Testis (tissue), 3 donors: ENCODE measurements around the gene NUDT2. TPM values are rescaled to one million over a fixed set of nuclear protein-coding genes. Genes with fewer than 3 reads are reported as not detected.

Experiments
- DNase-seq: peaks from one replicate; pipeline ENCODE4 v3.0.0-alpha.2; 2019
- H3K27ac ChIP-seq, 2 donors: fragments of 200-600 bp; sonication (generic); one replicate each; pipeline ENCODE4 v1.5.1; 2019
- H3K27me3 ChIP-seq: fragments of 200-600 bp; sonication (generic); one replicate; pipeline ENCODE4 v1.5.1; 2019
- H3K36me3 ChIP-seq: fragments of 200-600 bp; sonication (generic); one replicate; pipeline ENCODE4 v1.5.1; 2017; ENCODE audit warnings: low read depth; ENCODE audit errors: missing control alignments
- H3K4me1 ChIP-seq: fragments of 200-600 bp; sonication (generic); one replicate; pipeline ENCODE4 v1.5.1; 2019
- H3K4me3 ChIP-seq, 2 donors: fragments of 200-600 bp; sonication (generic); one replicate each; pipeline ENCODE4 v1.5.1; 2017 to 2019
- H3K9me3 ChIP-seq: fragments of 200-600 bp; sonication (generic); one replicate; pipeline ENCODE4 v1.5.1; 2017
- POLR2A ChIP-seq: fragments of 450-650 bp; IDR thresholded peaks from one replicate; pipeline ENCODE4 v1.6.1; 2017; ENCODE audit warnings: antibody characterized with exemption, mild to moderate bottlenecking, moderate library complexity
- WGBS, 2 donors: methylation state at CpG; one replicate each; pipeline ENCODE4 v1.1.5; 2018; 5-methylcytosine and 5-hydroxymethylcytosine counted together
- intact Hi-C: fragments of 100-400 bp; cut with DNase I; formaldehyde crosslinking; loops from one replicate; pipeline ENCODE4 v1.15.1; 2023; ENCODE audit warnings: low total_unique reads
- polyA plus RNA-seq: library from polyadenylated mRNA; stranded (reverse); fragments of 350-450 nt; fragmentation: Illumina TruSeq; extraction: RNeasy Lipid Tissue Mini Kit (QIAGEN cat#74804); gene quantifications from one replicate; pipeline ENCODE4 v1.2.3, GENCODE V29; 2014; ENCODE audit warnings: low read depth, low replicate concordance; ENCODE audit not compliant: insufficient read depth
- total RNA-seq, 2 donors: library from RNA; depleted of rRNA; stranded (reverse); fragments of >200 nt; gene quantifications; one replicate each; pipeline ENCODE4 v1.2.3, GENCODE V29; 2016
- TF ChIP-seq, protein P1 (sequence below), 3 experiments: fragments of 450-650 bp in 2 of 3; fragments of 200-600 bp in 1 of 3; sonication (generic) in 1 of 3; IDR thresholded peaks; one replicate each; pipeline ENCODE4 v1.5.1; 2016 to 2019; ENCODE audit warnings: antibody characterized with exemption in 3 of 3, mild to moderate bottlenecking in 2 of 3, moderate library complexity in 1 of 3

NUDT2 gene
- total and polyA plus RNA-seq, 3 donors from 2014 or later = 16.7 to 21.1 (median 20.9) TPM

DNA sequence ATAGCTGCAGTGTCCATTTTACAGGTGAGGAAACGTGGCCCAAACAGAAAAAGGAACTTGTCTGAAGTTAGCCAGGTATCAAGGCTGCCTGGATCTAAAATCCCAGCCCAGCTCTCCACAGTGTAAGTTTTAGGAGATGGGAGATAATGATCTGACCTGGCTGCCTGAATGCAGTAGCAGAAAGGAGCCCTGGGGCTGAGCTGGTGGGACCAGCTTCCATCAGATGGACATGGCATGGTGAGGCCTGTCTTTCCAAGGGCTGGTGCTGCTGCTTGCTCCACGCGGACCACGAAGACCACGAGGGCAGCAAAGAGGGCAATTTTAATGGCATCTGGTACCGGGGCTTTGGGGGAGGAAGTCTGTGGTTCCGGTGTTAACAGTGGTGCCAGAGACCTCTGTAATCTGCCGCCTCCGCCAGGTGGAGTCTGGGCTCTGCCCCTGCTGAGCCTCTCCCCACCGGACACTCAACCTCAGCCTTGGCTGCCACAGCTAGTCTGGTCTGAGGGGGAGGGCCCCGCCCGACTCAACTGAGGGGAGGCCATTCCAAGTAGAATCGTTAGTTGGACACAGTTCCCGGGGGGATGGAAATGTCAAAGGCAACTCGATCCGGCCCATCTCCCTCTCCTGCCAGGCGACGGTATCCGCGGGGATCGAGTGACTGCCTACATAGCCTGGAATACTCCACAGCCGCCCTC is 46.7 kb downstream of the NUDT2 start:
- TF ChIP-seq, protein P1, sequence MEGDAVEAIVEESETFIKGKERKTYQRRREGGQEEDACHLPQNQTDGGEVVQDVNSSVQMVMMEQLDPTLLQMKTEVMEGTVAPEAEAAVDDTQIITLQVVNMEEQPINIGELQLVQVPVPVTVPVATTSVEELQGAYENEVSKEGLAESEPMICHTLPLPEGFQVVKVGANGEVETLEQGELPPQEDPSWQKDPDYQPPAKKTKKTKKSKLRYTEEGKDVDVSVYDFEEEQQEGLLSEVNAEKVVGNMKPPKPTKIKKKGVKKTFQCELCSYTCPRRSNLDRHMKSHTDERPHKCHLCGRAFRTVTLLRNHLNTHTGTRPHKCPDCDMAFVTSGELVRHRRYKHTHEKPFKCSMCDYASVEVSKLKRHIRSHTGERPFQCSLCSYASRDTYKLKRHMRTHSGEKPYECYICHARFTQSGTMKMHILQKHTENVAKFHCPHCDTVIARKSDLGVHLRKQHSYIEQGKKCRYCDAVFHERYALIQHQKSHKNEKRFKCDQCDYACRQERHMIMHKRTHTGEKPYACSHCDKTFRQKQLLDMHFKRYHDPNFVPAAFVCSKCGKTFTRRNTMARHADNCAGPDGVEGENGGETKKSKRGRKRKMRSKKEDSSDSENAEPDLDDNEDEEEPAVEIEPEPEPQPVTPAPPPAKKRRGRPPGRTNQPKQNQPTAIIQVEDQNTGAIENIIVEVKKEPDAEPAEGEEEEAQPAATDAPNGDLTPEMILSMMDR (IDR thresholded peaks at IDR 0.05) = no peak
- no peak for TF ChIP-seq POLR2A
- no peaks in the 10 kb centered on the region for H3K9me3 ChIP-seq
- H3K27ac ChIP-seq = peak overlapping the region in 1 of 2 donors; percentile 64
- peak; percentile 43 for DNase-seq
- peaks cover 15% of the 10 kb centered on the region for H3K4me1 ChIP-seq
- no peaks in the 10 kb centered on the region for H3K27me3 ChIP-seq
- intact Hi-C loops = loop anchor here (5.0 kb wide), 1 partner anchor 44 kb away; no protein-coding TSS in a partner anchor
- H3K4me3 ChIP-seq = peak overlapping the region; percentile 70 to 80
- no peaks in the 10 kb centered on the region for H3K36me3 ChIP-seq
- 20 to 24% methylated on average over 5 to 16 of the region's 22 CpGs for WGBS, 2 donors

DNA sequence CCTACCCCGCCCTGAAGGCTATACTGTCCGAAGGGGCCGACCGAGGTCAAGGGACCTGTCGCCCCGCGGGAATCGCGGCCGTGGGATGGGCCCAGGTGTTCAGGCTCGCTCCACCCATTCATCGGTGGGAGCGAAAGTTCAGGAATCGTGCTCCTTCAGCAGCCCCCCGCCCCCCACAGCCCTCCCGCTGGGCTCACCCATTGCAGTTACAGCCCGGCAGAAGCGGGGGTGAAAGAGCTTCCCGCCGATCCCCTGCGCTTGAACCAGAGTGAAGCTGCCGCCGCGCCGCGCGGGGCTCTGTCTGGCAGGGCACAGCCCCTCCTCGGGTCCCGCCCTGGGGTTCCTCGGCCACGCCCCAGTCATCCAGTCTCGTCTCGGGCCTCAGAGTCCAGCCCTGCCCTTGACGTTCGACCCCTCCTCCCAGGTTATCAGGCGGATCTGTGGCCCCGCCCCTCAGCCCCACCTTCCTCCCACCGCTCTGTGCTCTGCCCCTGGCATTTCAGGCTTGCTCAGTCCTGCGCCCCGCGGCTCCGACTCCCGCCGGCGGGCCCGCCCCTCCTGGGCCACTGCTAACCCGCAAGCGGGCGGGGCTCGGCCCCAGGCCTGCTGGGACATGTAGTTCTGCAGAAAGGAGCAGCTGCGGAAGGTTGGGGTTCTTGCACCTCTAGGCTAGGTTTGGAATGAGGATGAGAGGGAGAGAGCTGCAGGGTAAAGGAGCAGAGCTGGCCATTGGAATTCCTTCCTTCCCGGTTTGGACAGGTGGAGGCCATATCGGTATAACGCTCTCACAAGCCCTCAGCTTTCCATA is 47.4 kb downstream of the NUDT2 start, which contains the start of gene MYORG:
TSS of gene MYORG (minus strand) at position 303 of the 808 bp plus-strand sequence. CDS start 3,955 bp downstream, outside the sequence.
- Histone ChIP-seq H3K9me3 (no peaks in the 10 kb centered on the region), H3K4me3 (peak within 1 kb of the TSS; percentile 70 to 80), H3K36me3 (no peaks in the 10 kb centered on the region), H3K4me1 (peaks cover 15% of the 10 kb centered on the region), H3K27ac (peak within 1 kb of the TSS; percentile 31 to 64), H3K27me3 (no peaks in the 10 kb centered on the region)
- intact Hi-C loops = loop anchor here (5.0 kb wide), 1 partner anchor 44 kb away; no protein-coding TSS in a partner anchor
- TF ChIP-seq, protein P1 (IDR thresholded peaks at IDR 0.05) = no peak
- no peak for TF ChIP-seq POLR2A
- DNase-seq = peak; percentile 91
- WGBS, 2 donors = 0 to 1% methylated on average over 3 to 43 of the region's 54 CpGs

DNA sequence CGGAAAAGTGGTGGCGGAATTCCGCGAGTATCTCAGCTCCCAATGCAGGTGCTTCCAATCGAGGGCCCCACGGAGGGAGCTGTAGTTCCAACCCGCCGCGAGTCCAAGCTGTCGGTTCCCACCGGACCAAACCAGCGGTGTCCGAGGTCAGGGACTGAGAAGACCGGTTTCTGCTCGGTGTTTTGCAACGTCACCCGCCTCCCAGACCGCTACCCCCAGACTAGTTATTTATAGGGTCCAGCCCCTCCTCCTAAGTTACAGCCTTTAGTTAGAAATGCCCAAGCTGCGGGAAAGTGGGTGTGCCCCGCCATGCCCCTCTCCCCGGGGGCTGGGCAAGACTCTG is 48.0 kb downstream of the NUDT2 start:
- no peak for TF ChIP-seq POLR2A
- TF ChIP-seq, protein P1 (IDR thresholded peaks at IDR 0.05) = no peak
- Histone ChIP-seq H3K36me3 (no peaks in the 10 kb centered on the region), H3K9me3 (no peaks in the 10 kb centered on the region), H3K27me3 (no peaks in the 10 kb centered on the region), H3K4me1 (peaks cover 15% of the 10 kb centered on the region), H3K4me3 (peak overlapping the region; percentile 70 to 80), H3K27ac (no peak overlapping the region)
- WGBS, 2 donors = 2 to 6% methylated on average over 20 to 21 of the region's 21 CpGs
- intact Hi-C loops = loop anchor here (5.0 kb wide), 1 partner anchor 45 kb away; no protein-coding TSS in a partner anchor
- DNase-seq = peak; percentile 31

DNA sequence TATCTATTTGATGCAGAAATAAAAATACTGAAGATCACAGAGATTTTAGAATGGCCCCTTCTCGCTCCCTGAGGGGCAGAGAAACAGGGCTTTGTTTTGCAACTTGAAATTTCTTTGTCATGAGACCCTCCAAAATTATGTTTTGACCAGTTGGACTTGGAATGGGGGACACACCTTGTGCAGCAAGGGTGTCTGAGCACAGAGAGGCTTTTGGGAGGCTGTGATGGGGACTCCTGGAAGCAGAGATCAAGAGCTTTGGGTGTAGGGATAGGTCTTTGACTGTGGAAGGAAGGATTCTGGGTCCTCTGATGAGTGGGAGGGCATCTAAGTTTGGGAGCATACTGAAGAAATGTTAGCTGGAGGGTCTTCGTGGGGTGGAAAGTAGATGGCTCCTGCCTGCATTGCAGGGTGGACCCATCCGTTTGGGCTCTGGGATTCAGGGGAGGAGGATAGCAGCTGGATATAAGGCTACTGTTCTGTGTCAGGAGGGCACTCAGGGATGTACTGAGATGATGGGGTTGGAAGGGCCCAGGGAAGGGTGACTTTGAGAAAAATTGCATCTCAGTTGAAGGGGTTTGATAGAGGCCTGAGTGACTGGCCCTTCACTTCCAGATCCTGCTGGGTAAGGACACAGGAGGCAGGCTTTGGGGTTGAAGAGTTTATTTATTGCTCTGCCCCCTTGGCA is 49.1 kb downstream of the NUDT2 start:
- Histone ChIP-seq H3K36me3 (no peaks in the 10 kb centered on the region), H3K4me1 (peaks cover 15% of the 10 kb centered on the region), H3K27me3 (no peaks in the 10 kb centered on the region), H3K9me3 (no peaks in the 10 kb centered on the region), H3K27ac (no peak overlapping the region), H3K4me3 (no peak overlapping the region)
- intact Hi-C loops = loop anchor here (5.0 kb wide), 1 partner anchor 46 kb away; no protein-coding TSS in a partner anchor
- WGBS, 2 donors = 86 to 91% methylated on average over 3 of the region's 3 CpGs
- DNase-seq = no peak
- TF ChIP-seq, protein P1 (IDR thresholded peaks at IDR 0.05) = no peak
- TF ChIP-seq POLR2A = no peak
